Tibial nerve (tissue), 4 donors: ENCODE measurements around the gene MTIF2.

ENCODE experiments used
- CTCF ChIP-seq, 5 experiments: fragments of 200-600 bp in 3 of 5; fragments of 450-650 bp in 2 of 5; sonication (generic) in 3 of 5; IDR thresholded peaks; one replicate each; pipeline ENCODE4 v1.5.1; 2016 to 2019; ENCODE audit warnings: antibody characterized with exemption in 5 of 5, mild to moderate bottlenecking in 3 of 5, moderate library complexity in 2 of 5
- EP300 ChIP-seq, 2 donors: sonication (generic); formaldehyde crosslinking; IDR thresholded peaks; one replicate each; pipeline ENCODE4 v1.6.1; 2017; ENCODE audit warnings: antibody characterized with exemption in 2 of 2, mild to moderate bottlenecking in 1 of 2
- POLR2A ChIP-seq, 2 donors: fragments of 450-650 bp; IDR thresholded peaks; one replicate each; pipeline ENCODE4 v1.6.1; 2017; ENCODE audit warnings: antibody characterized with exemption in 2 of 2, mild to moderate bottlenecking in 2 of 2, moderate library complexity in 2 of 2

GRCh38 chr2:55228226-55228563 is 40.8 kb downstream of the MTIF2 start:
- TF ChIP-seq POLR2A (IDR thresholded peaks at IDR 0.05) = no peak
- TF ChIP-seq EP300 (IDR thresholded peaks at IDR 0.05) = peak in 1 of 2 donors; percentile 19
- no peak for TF ChIP-seq CTCF (IDR thresholded peaks at IDR 0.05)
